ENCODE measurements around the gene CEMP1.
"Not testable (repeated sequence)": the region's sequence is repeated elsewhere in the genome, so short reads cannot be mapped to it uniquely, and the experiment has no call there.

The CEMP1 gene

GRCh38 chr16:2537451-2538379 is 6.5 kb upstream of the CEMP1 start, which contains the start of gene PDPK1:
Gene PDPK1, plus strand, starts transcription at chr16:2538021. Its CDS starts 92 bp downstream, at chr16:2538113.
- peak; percentile 74 to 92 for DNase-seq (ENCODE audit: low read depth in 2 of 2, low spot score in 1 of 2)

GRCh38 chr16:2535625-2536013 is 4.4 kb upstream of the CEMP1 start:
- DNase-seq (ENCODE audit: low read depth in 2 of 2, low spot score in 1 of 2) = no peak

GRCh38 chr16:2534335-2534734 is 3.1 kb upstream of the CEMP1 start:
- DNase-seq (ENCODE audit: low read depth in 2 of 2, low spot score in 1 of 2) = not testable (repeated sequence)

GRCh38 chr16:2533912-2534311 is 2.7 kb upstream of the CEMP1 start:
- DNase-seq (ENCODE audit: low read depth in 2 of 2, low spot score in 1 of 2) = no peak

GRCh38 chr16:2533142-2533755 is 2.0 kb upstream of the CEMP1 start:
- not testable (repeated sequence) for DNase-seq (ENCODE audit: low read depth in 2 of 2, low spot score in 1 of 2)

GRCh38 chr16:2532494-2533141 is 1.4 kb upstream of the CEMP1 start:
- no peak for DNase-seq (ENCODE audit: low read depth in 2 of 2, low spot score in 1 of 2)

GRCh38 chr16:2531696-2532493 is 687 bp upstream of the CEMP1 start:
- DNase-seq (ENCODE audit: low read depth in 2 of 2, low spot score in 1 of 2) = peak; percentile 93

GRCh38 chr16:2530629-2531318 is 434 bp downstream of the CEMP1 start:
- DNase-seq (ENCODE audit: low read depth in 2 of 2, low spot score in 1 of 2) = no peak

- DNase-seq (ENCODE audit: low read depth in 2 of 2, low spot score in 1 of 2) = no peak
Observed at GRCh38 chr16:2529961-2530628, 1.1 kb downstream of the CEMP1 start.

GRCh38 chr16:2529061-2529931 is 1.9 kb downstream of the CEMP1 start:
- no peak for DNase-seq (ENCODE audit: low read depth in 2 of 2, low spot score in 1 of 2)

GRCh38 chr16:2528161-2529060 is 2.8 kb downstream of the CEMP1 start:
- DNase-seq (ENCODE audit: low read depth in 2 of 2, low spot score in 1 of 2) = no peak

- DNase-seq (ENCODE audit: low read depth in 2 of 2, low spot score in 1 of 2) = no peak
Observed at GRCh38 chr16:2527784-2528100, 3.5 kb downstream of the CEMP1 start.

GRCh38 chr16:2527071-2527783 is 4.0 kb downstream of the CEMP1 start:
- no peak for DNase-seq (ENCODE audit: low read depth in 2 of 2, low spot score in 1 of 2)

GRCh38 chr16:2526135-2526534 is 5.1 kb downstream of the CEMP1 start:
- DNase-seq (ENCODE audit: low read depth in 2 of 2, low spot score in 1 of 2) = no peak

GRCh38 chr16:2524339-2524938 is 6.8 kb downstream of the CEMP1 start:
- no peak for DNase-seq (ENCODE audit: low read depth in 2 of 2, low spot score in 1 of 2)

- no peak for DNase-seq (ENCODE audit: low read depth in 2 of 2, low spot score in 1 of 2)
Observed at GRCh38 chr16:2523801-2524231, 7.4 kb downstream of the CEMP1 start.

Measured in stimulated activated CD8-positive, alpha-beta memory T cell treated with anti-CD3 and anti-CD28 coated beads, Interleukin-4, amount 100 ng/mL, for 4 hours (primary cell).